Endothelial cell of umbilical vein (primary cell): ENCODE measurements around the gene ERG. TPM values are rescaled to one million over a fixed set of nuclear protein-coding genes. Genes with fewer than 3 reads are reported as not detected.

Experiments used
- BruUV-seq: library from RNA; stranded (reverse); fragments of 400-500 nt; replicated peaks from 2 replicates; lab custom pipeline; 2021; lab: Mats Ljungman, UMichigan
- CTCF ChIA-PET: fragments of 300-600, 350-600 bp; sonication (Branson Sonifier 250); formaldehyde crosslinking; loops from one replicate; lab custom pipeline; 2021; ENCODE audit warnings: antibody characterized with exemption, inconsistent platforms; lab: Charles Lee
- POLR2A ChIA-PET: fragments of 300-600, 350-600 bp; sonication (Branson Sonifier 250); formaldehyde crosslinking; loops from one replicate; lab custom pipeline; 2021; ENCODE audit warnings: antibody characterized with exemption, inconsistent platforms; lab: Charles Lee
- DNase-seq: peaks from one replicate; pipeline ENCODE4 v3.0.0-alpha.2; 2011; ENCODE audit warnings: low read depth, low spot score
- FAIRE-seq: peaks from 2 replicates; lab custom pipeline; 2011; peaks lifted over from hg19 to GRCh38; lab: Jason Lieb, UNC
- H2AFZ ChIP-seq: 2 replicates; pipeline ENCODE4 v1.6.0; 2012; ENCODE audit warnings: low read depth, low read length, control low read depth, inconsistent platforms
- H3K27ac ChIP-seq: 2 replicates; pipeline ENCODE4 v1.5.1; 2011; ENCODE audit warnings: low read depth, mild to moderate bottlenecking, control low read depth, low read length, moderate library complexity; ENCODE audit not compliant: insufficient read depth
- H3K27me3 ChIP-seq, 2 experiments: 2 replicates each; pipeline versions ENCODE4 v1.6.0 to v1.6.1; 2011; ENCODE audit warnings: low read length in 2 of 2, mixed read lengths in 1 of 2; ENCODE audit not compliant: control insufficient read depth in 2 of 2, insufficient read depth in 2 of 2
- H3K36me3 ChIP-seq, 2 experiments: 2 replicates in 1 of 2; 3 replicates in 1 of 2; pipeline ENCODE4 v1.5.1; 2011; ENCODE audit warnings: low read length in 2 of 2, mild to moderate bottlenecking in 1 of 2, moderate library complexity in 1 of 2; ENCODE audit not compliant: control insufficient read depth in 2 of 2, insufficient read depth in 2 of 2; ENCODE audit errors: extremely low read depth in 1 of 2
- H3K4me1 ChIP-seq: 3 replicates; pipeline ENCODE4 v1.5.1; 2011; ENCODE audit warnings: mild to moderate bottlenecking, low read length; ENCODE audit not compliant: control insufficient read depth, insufficient read depth; ENCODE audit errors: extremely low read depth
- H3K4me2 ChIP-seq: 2 replicates; pipeline ENCODE4 v1.6.1; 2011; ENCODE audit warnings: low read length, control low read depth, mixed read lengths; ENCODE audit not compliant: insufficient read depth
- H3K4me3 ChIP-seq, 3 experiments: fragments of 200-600 bp in 1 of 3; sonication (generic), shearing (Covaris generic) in 1 of 3; replicated peaks in 1 of 3; 2 replicates each; pipeline ENCODE4 v1.5.1; 2011 to 2016; ENCODE audit warnings: control low read depth in 3 of 3, low read length in 3 of 3, mild to moderate bottlenecking in 2 of 3, inconsistent platforms in 1 of 3, low read depth in 1 of 3, moderate library complexity in 1 of 3; ENCODE audit not compliant: insufficient read depth in 1 of 3
- H3K79me2 ChIP-seq: 2 replicates; pipeline ENCODE4 v1.6.0; 2012; ENCODE audit warnings: low read length, inconsistent platforms; ENCODE audit not compliant: control insufficient read depth, insufficient read depth
- H3K9ac ChIP-seq: replicated peaks from 2 replicates; pipeline ENCODE3; 2011; ENCODE audit warnings: low read length, control low read depth; ENCODE audit not compliant: insufficient read depth; ENCODE audit errors: extremely low read depth
- H3K9me1 ChIP-seq: replicated peaks from 3 replicates; pipeline ENCODE4 v1.6.0; 2011; ENCODE audit warnings: mild to moderate bottlenecking, low read length; ENCODE audit not compliant: control insufficient read depth, insufficient read depth; ENCODE audit errors: extremely low read depth
- H3K9me3 ChIP-seq: replicated peaks from 2 replicates; pipeline ENCODE4 v1.5.1; 2012; ENCODE audit warnings: low read length, inconsistent platforms; ENCODE audit not compliant: control insufficient read depth, insufficient read depth
- H4K20me1 ChIP-seq: replicated peaks from 2 replicates; pipeline ENCODE3; 2011; ENCODE audit warnings: mild to moderate bottlenecking, low read length; ENCODE audit not compliant: control insufficient read depth, insufficient read depth; ENCODE audit errors: extremely low read depth
- MYC ChIP-seq: IDR thresholded peaks from one replicate; pipeline ENCODE4 v1.6.1; 2011; ENCODE audit warnings: mild to moderate bottlenecking, low read depth, low read length
- dilution Hi-C: fragments of 300-500 bp; cut with MboI; formaldehyde crosslinking; loops from one replicate; pipeline ENCODE4 v1.15.0; 2019; ENCODE audit warnings: low sequenced_read_pairs; ENCODE audit not compliant: extremely low pct_ligation_motif_present
- intact Hi-C: fragments of 100-400 bp; cut with micrococcal nuclease; formaldehyde crosslinking; loops from one replicate; pipeline ENCODE4 v1.10.0; 2022
- polyA plus RNA-seq, 4 experiments: library from polyadenylated mRNA; depleted of rRNA in 3 of 4; stranded (reverse) in 3 of 4; unstranded in 1 of 4; fragments of >200 nt; gene quantifications; 2 replicates each; pipeline versions ENCODE4 v1.2.1 to v1.2.3, GENCODE V29; 2011 to 2012; ENCODE audit warnings: missing spikeins in 1 of 4
- small RNA-seq: library from RNA; depleted of rRNA; stranded (forward); fragments of <200 nt; gene quantifications from one replicate; pipeline ENCODE3, GENCODE V24; 2012; ENCODE audit warnings: low replicate concordance, low read depth; ENCODE audit not compliant: insufficient read depth, insufficient read length
- total RNA-seq: library from RNA; stranded (reverse); gene quantifications from 2 replicates; pipeline ENCODE4 v1.2.3, GENCODE V29; 2021

ERG gene
- total and polyA plus RNA-seq, 2 donors (not counting 3 experiments of a cell fraction or from before 2014, with no cell fraction given), result 173 to 210 TPM

DNA sequence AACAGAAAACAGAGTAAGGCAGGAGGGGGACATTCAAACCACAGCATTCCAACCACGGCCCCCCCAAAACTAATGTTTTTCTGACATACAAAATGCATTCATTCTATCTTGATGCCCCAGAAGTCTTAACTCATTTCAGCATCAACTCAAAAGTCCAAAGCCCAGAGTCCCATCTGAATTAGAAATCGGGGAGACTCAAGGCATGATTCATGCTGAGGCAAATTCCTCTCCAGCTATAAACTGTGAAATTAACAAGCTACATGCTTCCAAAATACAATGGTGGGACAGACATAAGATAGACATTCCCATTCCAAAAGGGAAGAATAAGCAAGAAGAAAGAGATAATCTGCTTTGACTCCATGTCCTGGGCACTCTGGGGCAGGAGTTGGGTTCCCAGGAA is 167.6 kb downstream of the ERG start:
- Histone ChIP-seq H3K27me3 (no peaks in the 10 kb centered on the region), H3K9me3 (no peaks in the 10 kb centered on the region), H3K4me3 (no peak overlapping the region), H4K20me1 (no peaks in the 10 kb centered on the region), H3K79me2 (no peaks in the 10 kb centered on the region), H2AFZ (no peak overlapping the region), H3K36me3 (no peaks in the 10 kb centered on the region), H3K27ac (no peak overlapping the region), H3K9me1 (no peaks in the 10 kb centered on the region), H3K4me2 (no peak overlapping the region), H3K4me1 (no peaks in the 10 kb centered on the region), H3K9ac (no peak overlapping the region)
- no peak for TF ChIP-seq MYC
- no peak for FAIRE-seq
- CTCF ChIA-PET, result interaction anchor here (5.2 kb wide), 1 partner anchor 113 kb away, joined by 50 read pairs; no protein-coding TSS in a partner anchor
- POLR2A ChIA-PET, result no interaction called here
- dilution Hi-C loops (no loop called here), intact Hi-C loops (no loop called here)
- no peak for DNase-seq
- BruUV-seq, result no TSS peak

Small RNA genes within 50 kb of the gene (small RNA-seq; reads per million reads assigned to genes)
- gene SNRPGP13, result not detected

Other genes with a start within 250 kb of the ERG start
- gene KCNJ15, start 241.5 kb downstream of the ERG start, total RNA-seq, result 1.4 and 1.5 TPM in 2 replicates
- 1.5 and 2.4 TPM in 2 replicates for gene KCNJ15, start 241.5 kb downstream of the ERG start, polyA plus RNA-seq